Fibroblast of villous mesenchyme (primary cell): Measurements from ENCODE around the gene EDN2. TPM values are rescaled to one million over a fixed set of nuclear protein-coding genes. Genes with fewer than 3 reads are reported as not detected.
A peak's percentile ranks its signal among the peaks of the same experiment; 100 is the strongest.

Experiments
- DNase-seq: peaks from one replicate; pipeline ENCODE4 v3.0.0-alpha.2; 2010; ENCODE audit warnings: low read depth
- H3K4me3 ChIP-seq: 2 replicates; pipeline ENCODE4 v1.5.1; 2011; ENCODE audit warnings: low read depth, mild to moderate bottlenecking, low read length
- total RNA-seq: library from RNA; depleted of rRNA; stranded (reverse); fragments of >200 nt; gene quantifications from 2 replicates; pipeline ENCODE4 v1.2.3, GENCODE V29; 2012
- TF ChIP-seq, protein P1 (sequence below): IDR thresholded peaks from 2 replicates; pipeline ENCODE4 v1.5.1; 2012; ENCODE audit warnings: low read depth, mild to moderate bottlenecking, low read length; ENCODE audit not compliant: insufficient read depth

The EDN2 gene
- total RNA-seq, 1 donor, result not detected

DNA sequence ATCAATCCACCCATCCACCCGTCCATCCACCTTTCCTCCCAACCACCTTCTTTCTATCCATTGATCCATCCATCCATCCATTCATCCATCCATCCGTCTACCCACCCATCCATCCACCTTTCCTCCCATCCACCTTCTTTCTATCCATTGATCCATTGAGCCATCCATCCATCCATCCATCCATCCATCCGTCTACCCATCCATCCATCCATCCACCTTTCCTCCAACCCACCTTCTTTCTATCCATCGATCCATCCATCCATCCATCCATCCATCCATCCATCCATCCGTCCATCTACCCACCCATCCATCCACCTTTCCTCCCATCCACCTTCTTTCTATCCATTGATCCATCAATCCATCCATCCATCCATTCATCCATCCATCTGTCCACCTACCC is 5.1 kb upstream of the EDN2 start:
- H3K4me3 ChIP-seq, result no peak overlapping the region
- TF ChIP-seq, protein P1, sequence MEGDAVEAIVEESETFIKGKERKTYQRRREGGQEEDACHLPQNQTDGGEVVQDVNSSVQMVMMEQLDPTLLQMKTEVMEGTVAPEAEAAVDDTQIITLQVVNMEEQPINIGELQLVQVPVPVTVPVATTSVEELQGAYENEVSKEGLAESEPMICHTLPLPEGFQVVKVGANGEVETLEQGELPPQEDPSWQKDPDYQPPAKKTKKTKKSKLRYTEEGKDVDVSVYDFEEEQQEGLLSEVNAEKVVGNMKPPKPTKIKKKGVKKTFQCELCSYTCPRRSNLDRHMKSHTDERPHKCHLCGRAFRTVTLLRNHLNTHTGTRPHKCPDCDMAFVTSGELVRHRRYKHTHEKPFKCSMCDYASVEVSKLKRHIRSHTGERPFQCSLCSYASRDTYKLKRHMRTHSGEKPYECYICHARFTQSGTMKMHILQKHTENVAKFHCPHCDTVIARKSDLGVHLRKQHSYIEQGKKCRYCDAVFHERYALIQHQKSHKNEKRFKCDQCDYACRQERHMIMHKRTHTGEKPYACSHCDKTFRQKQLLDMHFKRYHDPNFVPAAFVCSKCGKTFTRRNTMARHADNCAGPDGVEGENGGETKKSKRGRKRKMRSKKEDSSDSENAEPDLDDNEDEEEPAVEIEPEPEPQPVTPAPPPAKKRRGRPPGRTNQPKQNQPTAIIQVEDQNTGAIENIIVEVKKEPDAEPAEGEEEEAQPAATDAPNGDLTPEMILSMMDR, result no peak
- DNase-seq, result no peak

- no peak overlapping the region for H3K4me3 ChIP-seq
- TF ChIP-seq, protein P1, result no peak
- DNase-seq, result no peak
Measured at GRCh38 chr1:41488040-41488951, 3.8 kb upstream of the EDN2 start.

GRCh38 chr1:41487126-41488039 is 2.9 kb upstream of the EDN2 start:
- TF ChIP-seq, protein P1, result no peak
- no peak overlapping the region for H3K4me3 ChIP-seq
- no peak for DNase-seq

- TF ChIP-seq, protein P1, result no peak
- H3K4me3 ChIP-seq, result no peak overlapping the region
- DNase-seq, result no peak
Measured at GRCh38 chr1:41486371-41487125, 2.1 kb upstream of the EDN2 start.

- H3K4me3 ChIP-seq, result no peak overlapping the region
- no peak for DNase-seq
- TF ChIP-seq, protein P1, result no peak
Measured at GRCh38 chr1:41486053-41486370, 1.5 kb upstream of the EDN2 start.

DNA sequence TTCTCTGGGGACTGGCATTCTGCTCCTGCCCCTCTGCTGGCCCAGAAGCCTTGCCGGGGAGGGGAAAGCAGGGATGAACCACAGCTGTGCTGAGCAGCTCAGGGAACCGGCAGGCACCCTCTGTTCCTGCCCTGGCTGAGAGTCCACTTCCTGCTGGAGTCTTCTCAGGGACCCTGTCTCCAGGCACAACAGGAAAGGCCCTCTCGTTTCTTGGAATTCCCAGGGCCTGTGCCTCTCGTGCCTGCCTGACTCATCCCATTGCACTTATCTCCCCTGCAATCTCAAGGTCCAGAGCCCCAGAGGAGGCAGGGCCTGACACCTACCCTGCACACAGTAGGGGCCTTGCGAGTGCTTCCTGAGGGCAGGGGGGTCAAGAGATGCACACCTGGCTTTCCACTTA is 1.1 kb upstream of the EDN2 start:
- DNase-seq, result peak; percentile 80
- no peak overlapping the region for H3K4me3 ChIP-seq
- TF ChIP-seq, protein P1, result no peak
